IMR-90 (cell line): Measurements from ENCODE around the gene HES7. TPM values are rescaled to one million over a fixed set of nuclear protein-coding genes. Genes with fewer than 3 reads are reported as not detected.

Source experiments
- CHD1 ChIP-seq: IDR thresholded peaks from 2 replicates; pipeline ENCODE4 v1.6.1; 2012; ENCODE audit warnings: low read depth, low read length, improper control_type of control experiment
- MAFK ChIP-seq: IDR thresholded peaks from 2 replicates; pipeline ENCODE4 v1.6.1; 2012; ENCODE audit warnings: low read depth, low read length, improper control_type of control experiment
- RFX5 ChIP-seq: IDR thresholded peaks from 2 replicates; pipeline ENCODE4 v1.8.0; 2012; ENCODE audit warnings: low read depth, mild to moderate bottlenecking, low read length, moderate library complexity
- SMC3 ChIP-seq: fragments of 150-350 bp; IDR thresholded peaks from 2 replicates; pipeline ENCODE4 v1.6.1; 2016; ENCODE audit warnings: low read depth, mild to moderate bottlenecking, antibody characterized with exemption, low read length, moderate library complexity
- polyA plus RNA-seq, 3 experiments: library from polyadenylated mRNA; depleted of rRNA; stranded (reverse); fragments of >200 nt; gene quantifications; 2 replicates each; pipeline ENCODE4 v1.2.3, GENCODE V29; 2012; ENCODE audit warnings: low replicate concordance in 1 of 3
- total RNA-seq: library from RNA; depleted of rRNA; stranded (reverse); fragments of >200 nt; gene quantifications from 2 replicates; pipeline ENCODE4 v1.2.3, GENCODE V29; 2012

Gene HES7
- total and polyA plus RNA-seq, 2 of the 4 experiments (the other 2 are of a cell fraction), result 0.43 TPM; not detected in 1

GRCh38 chr17:8120520-8121406, 3.1 kb downstream of the HES7 start (continued):
- no peak for TF ChIP-seq SMC3
- no peak for TF ChIP-seq CHD1
- TF ChIP-seq MAFK, result no peak
- no peak for TF ChIP-seq RFX5
